Upper lobe of left lung (tissue), 4 donors: ENCODE results near the gene IL1RAPL2.

Experiments used
- CTCF ChIP-seq, 6 experiments: fragments of 450-650 bp in 4 of 6; fragments of 200-600 bp in 2 of 6; sonication (generic) in 2 of 6; IDR thresholded peaks; one replicate each; pipeline ENCODE4 v1.5.1; 2016 to 2019; ENCODE audit warnings: antibody characterized with exemption in 6 of 6
- POLR2A ChIP-seq, 4 donors: fragments of 450-650 bp; IDR thresholded peaks; one replicate each; pipeline ENCODE4 v1.5.1; 2016 to 2017; ENCODE audit warnings: antibody characterized with exemption in 4 of 4, mild to moderate bottlenecking in 2 of 4
- POLR2AphosphoS5 ChIP-seq, 2 donors: sonication (generic); formaldehyde crosslinking; IDR thresholded peaks; one replicate each; pipeline ENCODE4 v1.5.1; 2017; ENCODE audit warnings: antibody characterized with exemption in 2 of 2

GRCh38 chrX:105347373-105347772 is 781.4 kb downstream of the IL1RAPL2 start:
- TF ChIP-seq CTCF (IDR thresholded peaks at IDR 0.05) (no peak), POLR2AphosphoS5 (IDR thresholded peaks at IDR 0.05) (no peak), POLR2A (IDR thresholded peaks at IDR 0.05) (no peak)
